Neural progenitor cell (in vitro differentiated cells): ENCODE measurements around the gene REG4.

ENCODE experiments used
- EZH2 ChIP-seq: fragments of 200-600 bp; sonication (generic); IDR thresholded peaks from 2 replicates; pipeline ENCODE4 v1.6.1; 2017; ENCODE audit warnings: antibody characterized with exemption, mild to moderate bottlenecking, moderate library complexity
- EZH2phosphoT487 ChIP-seq: fragments of 200-600 bp; sonication (generic); IDR thresholded peaks from 2 replicates; pipeline ENCODE4 v1.6.1; 2017; ENCODE audit warnings: antibody characterized with exemption
- TF ChIP-seq, protein P1 (sequence below): fragments of 200-600 bp; sonication (generic); IDR thresholded peaks from 2 replicates; pipeline ENCODE4 v1.5.1; 2017; ENCODE audit warnings: antibody characterized with exemption, mild to moderate bottlenecking

DNA sequence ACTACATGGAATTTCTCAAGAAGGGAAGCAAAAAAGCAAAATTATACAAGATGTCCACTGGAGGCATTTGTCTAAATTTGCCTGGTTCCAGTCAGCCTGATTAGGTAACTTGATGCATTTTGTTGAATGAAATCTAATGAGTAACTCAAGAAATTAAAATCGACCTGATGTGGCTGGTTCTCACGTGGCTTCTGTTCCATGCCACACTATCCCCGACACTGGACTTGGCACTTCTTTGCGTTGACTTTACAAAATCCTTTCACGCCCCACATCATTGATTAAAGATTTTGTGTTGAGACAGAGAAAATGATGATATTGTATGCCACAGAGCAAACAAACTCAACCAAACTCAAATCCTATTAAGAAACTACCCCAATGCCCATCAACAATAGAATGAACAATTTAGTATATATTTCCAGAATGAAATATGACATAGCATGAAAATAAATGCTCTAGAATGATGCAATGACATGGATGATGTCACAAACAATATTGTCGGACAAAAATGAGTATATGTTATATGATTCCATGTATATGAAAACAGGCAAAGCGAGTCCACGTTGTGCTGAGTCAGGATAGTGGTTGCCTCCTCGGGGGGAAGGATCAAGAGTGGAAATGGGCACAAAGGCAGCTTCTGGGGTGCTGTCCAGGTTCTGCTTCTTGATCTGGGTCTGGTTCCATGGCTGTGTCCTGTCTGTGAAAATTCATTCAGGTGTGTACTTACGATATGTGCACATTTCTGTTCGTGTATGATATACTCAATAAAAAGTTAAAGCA lies 29.6 kb downstream of the REG4 start:
- TF ChIP-seq, protein P1, sequence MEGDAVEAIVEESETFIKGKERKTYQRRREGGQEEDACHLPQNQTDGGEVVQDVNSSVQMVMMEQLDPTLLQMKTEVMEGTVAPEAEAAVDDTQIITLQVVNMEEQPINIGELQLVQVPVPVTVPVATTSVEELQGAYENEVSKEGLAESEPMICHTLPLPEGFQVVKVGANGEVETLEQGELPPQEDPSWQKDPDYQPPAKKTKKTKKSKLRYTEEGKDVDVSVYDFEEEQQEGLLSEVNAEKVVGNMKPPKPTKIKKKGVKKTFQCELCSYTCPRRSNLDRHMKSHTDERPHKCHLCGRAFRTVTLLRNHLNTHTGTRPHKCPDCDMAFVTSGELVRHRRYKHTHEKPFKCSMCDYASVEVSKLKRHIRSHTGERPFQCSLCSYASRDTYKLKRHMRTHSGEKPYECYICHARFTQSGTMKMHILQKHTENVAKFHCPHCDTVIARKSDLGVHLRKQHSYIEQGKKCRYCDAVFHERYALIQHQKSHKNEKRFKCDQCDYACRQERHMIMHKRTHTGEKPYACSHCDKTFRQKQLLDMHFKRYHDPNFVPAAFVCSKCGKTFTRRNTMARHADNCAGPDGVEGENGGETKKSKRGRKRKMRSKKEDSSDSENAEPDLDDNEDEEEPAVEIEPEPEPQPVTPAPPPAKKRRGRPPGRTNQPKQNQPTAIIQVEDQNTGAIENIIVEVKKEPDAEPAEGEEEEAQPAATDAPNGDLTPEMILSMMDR = no peak
- TF ChIP-seq EZH2phosphoT487 (no peak), EZH2 (no peak)
